PC-3 (cell line): Measurements from ENCODE around the gene UROC1. TPM values are rescaled to one million over a fixed set of nuclear protein-coding genes. Genes with fewer than 3 reads are reported as not detected.

Experiments used
- ATAC-seq: fragments of 200-7000 bp; cut with Tn5 transposase; 2 replicates; pipeline ENCODE4 v1.9.1; 2020; ENCODE audit warnings: mild to moderate bottlenecking, moderate library complexity
- BruUV-seq: library from RNA; stranded (reverse); fragments of 400-500 nt; replicated peaks from 2 replicates; lab custom pipeline; 2021; lab: Mats Ljungman, UMichigan
- CTCF ChIA-PET: fragments of 300-600 bp; sonication (Branson Sonifier 250); formaldehyde crosslinking; loops from one replicate; lab custom pipeline; 2022; ENCODE audit warnings: antibody characterized with exemption; lab: Charles Lee
- POLR2A ChIA-PET: fragments of 300-600 bp; sonication (Branson Sonifier 250); formaldehyde crosslinking; loops from one replicate; lab custom pipeline; 2022; ENCODE audit warnings: antibody characterized with exemption; ENCODE audit not compliant: unreplicated experiment; lab: Charles Lee
- DNase-seq: peaks from one replicate; pipeline ENCODE4 v3.0.0-alpha.2; 2015
- H2AFZ ChIP-seq: fragments of 300-600 bp; sonication (generic); 2 replicates; pipeline ENCODE4 v1.6.0; 2016; ENCODE audit warnings: antibody characterized with exemption, low read length
- H3F3A ChIP-seq: fragments of 300-600 bp; sonication (generic); one replicate; pipeline ENCODE4 v1.6.0; 2017; ENCODE audit warnings: antibody characterized with exemption, low read length, control low read depth, mild to moderate bottlenecking; ENCODE audit not compliant: unreplicated experiment
- H3K27ac ChIP-seq: fragments of 300-600 bp; sonication (generic); 2 replicates; pipeline ENCODE4 v1.5.1; 2016; ENCODE audit warnings: mild to moderate bottlenecking, low read length
- H3K27me3 ChIP-seq: fragments of 300-600 bp; sonication (generic); 2 replicates; pipeline ENCODE4 v1.6.1; 2016; ENCODE audit warnings: low read length, mixed read lengths
- H3K36me3 ChIP-seq: fragments of 300-600 bp; sonication (generic); 2 replicates; pipeline ENCODE4 v1.6.1; 2016; ENCODE audit warnings: low read depth, mixed run types, low read length, mixed read lengths
- H3K4me1 ChIP-seq: fragments of 300-600 bp; sonication (generic); 2 replicates; pipeline ENCODE4 v1.5.1; 2016; ENCODE audit warnings: low read length; ENCODE audit not compliant: insufficient read depth
- H3K4me2 ChIP-seq: fragments of 300-600 bp; sonication (generic); 2 replicates; pipeline ENCODE4 v1.6.0; 2016; ENCODE audit warnings: low read length
- H3K4me3 ChIP-seq: fragments of 300-600 bp; sonication (generic); 2 replicates; pipeline ENCODE4 v1.5.1; 2016; ENCODE audit warnings: mild to moderate bottlenecking, low read length, mixed read lengths
- H3K79me2 ChIP-seq: fragments of 300-600 bp; sonication (generic); 2 replicates; pipeline ENCODE4 v1.6.1; 2017; ENCODE audit warnings: low read length, mixed read lengths
- H3K9ac ChIP-seq: fragments of 300-600 bp; sonication (generic); 2 replicates; pipeline ENCODE4 v1.6.0; 2016; ENCODE audit warnings: mild to moderate bottlenecking, low read length
- H3K9me2 ChIP-seq: fragments of 300-600 bp; sonication (generic); replicated peaks from 2 replicates; pipeline ENCODE4 v1.6.1; 2016; ENCODE audit warnings: mixed run types, low read length, mixed read lengths
- H3K9me3 ChIP-seq: fragments of 300-600 bp; sonication (generic); 2 replicates; pipeline ENCODE4 v1.6.1; 2016; ENCODE audit warnings: low read length, mixed read lengths
- H4K20me1 ChIP-seq: fragments of 300-600 bp; sonication (generic); 2 replicates; pipeline ENCODE4 v1.6.1; 2016; ENCODE audit warnings: low read length, mixed read lengths
- EZH2 ChIP-seq: fragments of 300-600 bp; sonication (generic); IDR thresholded peaks from one replicate; pipeline ENCODE4 v1.6.1; 2017; ENCODE audit warnings: antibody characterized with exemption, mild to moderate bottlenecking, low read length; ENCODE audit not compliant: unreplicated experiment
- EZH2phosphoT487 ChIP-seq: fragments of 300-600 bp; sonication (generic); IDR thresholded peaks from 2 replicates; pipeline ENCODE4 v1.6.1; 2018; ENCODE audit warnings: mild to moderate bottlenecking, antibody characterized with exemption, low read length, borderline replicate concordance
- intact Hi-C: fragments of 100-400 bp; cut with micrococcal nuclease; formaldehyde crosslinking; loops from 2 replicates; pipeline ENCODE4 v1.9.0; 2023
- total RNA-seq: library from RNA; depleted of rRNA; stranded (reverse); fragments of >200 nt; gene quantifications from 2 replicates; pipeline ENCODE4 v1.2.3, GENCODE V29; 2014
- TF ChIP-seq, protein P1 (sequence below): fragments of 300-600 bp; sonication (generic); conservative IDR thresholded peaks from 2 replicates; pipeline ENCODE4 v1.5.1; 2017; ENCODE audit warnings: antibody characterized with exemption, low read depth, mild to moderate bottlenecking, low read length

The UROC1 gene
- total RNA-seq, 1 experiment from 2014 or later = not detected

DNA sequence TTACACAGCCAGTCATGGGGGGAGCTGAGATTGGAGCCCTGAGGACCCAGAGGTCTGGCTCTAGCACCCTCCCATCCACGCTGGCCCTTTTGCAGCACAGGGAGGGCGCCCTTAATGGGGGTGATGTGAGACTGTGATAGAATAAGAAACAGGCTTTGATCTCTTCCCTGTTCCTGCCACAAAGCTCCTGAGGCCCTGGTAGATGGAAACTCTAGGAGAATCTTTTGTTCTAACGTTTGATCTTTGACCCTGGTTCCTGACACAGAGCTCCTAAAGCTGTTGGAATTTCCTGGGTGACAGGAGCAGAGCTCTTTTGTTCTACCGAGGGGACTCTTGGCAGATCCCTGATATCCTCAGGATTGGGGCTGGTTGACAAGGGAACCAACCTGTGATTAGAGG, 1.2 kb upstream of the UROC1 start:
- ChIA-PET CTCF (no interaction called here), POLR2A (no interaction called here)
- no TSS peak for BruUV-seq
- Histone ChIP-seq H4K20me1 (no peaks in the 10 kb centered on the region), H3K4me1 (no peaks in the 10 kb centered on the region), H3K27ac (no peak overlapping the region), H3K27me3 (peaks cover 11% of the 10 kb centered on the region), H3K9me2 (no peaks in the 10 kb centered on the region), H3K9ac (no peak overlapping the region), H3K4me2 (no peak overlapping the region), H3K36me3 (no peaks in the 10 kb centered on the region), H2AFZ (no peak overlapping the region), H3K79me2 (no peaks in the 10 kb centered on the region), H3K4me3 (no peak overlapping the region), H3F3A (no peaks in the 10 kb centered on the region), H3K9me3 (no peaks in the 10 kb centered on the region)
- TF ChIP-seq, protein P1, sequence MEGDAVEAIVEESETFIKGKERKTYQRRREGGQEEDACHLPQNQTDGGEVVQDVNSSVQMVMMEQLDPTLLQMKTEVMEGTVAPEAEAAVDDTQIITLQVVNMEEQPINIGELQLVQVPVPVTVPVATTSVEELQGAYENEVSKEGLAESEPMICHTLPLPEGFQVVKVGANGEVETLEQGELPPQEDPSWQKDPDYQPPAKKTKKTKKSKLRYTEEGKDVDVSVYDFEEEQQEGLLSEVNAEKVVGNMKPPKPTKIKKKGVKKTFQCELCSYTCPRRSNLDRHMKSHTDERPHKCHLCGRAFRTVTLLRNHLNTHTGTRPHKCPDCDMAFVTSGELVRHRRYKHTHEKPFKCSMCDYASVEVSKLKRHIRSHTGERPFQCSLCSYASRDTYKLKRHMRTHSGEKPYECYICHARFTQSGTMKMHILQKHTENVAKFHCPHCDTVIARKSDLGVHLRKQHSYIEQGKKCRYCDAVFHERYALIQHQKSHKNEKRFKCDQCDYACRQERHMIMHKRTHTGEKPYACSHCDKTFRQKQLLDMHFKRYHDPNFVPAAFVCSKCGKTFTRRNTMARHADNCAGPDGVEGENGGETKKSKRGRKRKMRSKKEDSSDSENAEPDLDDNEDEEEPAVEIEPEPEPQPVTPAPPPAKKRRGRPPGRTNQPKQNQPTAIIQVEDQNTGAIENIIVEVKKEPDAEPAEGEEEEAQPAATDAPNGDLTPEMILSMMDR = no peak
- no peak for TF ChIP-seq EZH2phosphoT487
- no peak for TF ChIP-seq EZH2
- intact Hi-C loops = no loop called here
- DNase-seq (no peak), ATAC-seq (no peak)

DNA sequence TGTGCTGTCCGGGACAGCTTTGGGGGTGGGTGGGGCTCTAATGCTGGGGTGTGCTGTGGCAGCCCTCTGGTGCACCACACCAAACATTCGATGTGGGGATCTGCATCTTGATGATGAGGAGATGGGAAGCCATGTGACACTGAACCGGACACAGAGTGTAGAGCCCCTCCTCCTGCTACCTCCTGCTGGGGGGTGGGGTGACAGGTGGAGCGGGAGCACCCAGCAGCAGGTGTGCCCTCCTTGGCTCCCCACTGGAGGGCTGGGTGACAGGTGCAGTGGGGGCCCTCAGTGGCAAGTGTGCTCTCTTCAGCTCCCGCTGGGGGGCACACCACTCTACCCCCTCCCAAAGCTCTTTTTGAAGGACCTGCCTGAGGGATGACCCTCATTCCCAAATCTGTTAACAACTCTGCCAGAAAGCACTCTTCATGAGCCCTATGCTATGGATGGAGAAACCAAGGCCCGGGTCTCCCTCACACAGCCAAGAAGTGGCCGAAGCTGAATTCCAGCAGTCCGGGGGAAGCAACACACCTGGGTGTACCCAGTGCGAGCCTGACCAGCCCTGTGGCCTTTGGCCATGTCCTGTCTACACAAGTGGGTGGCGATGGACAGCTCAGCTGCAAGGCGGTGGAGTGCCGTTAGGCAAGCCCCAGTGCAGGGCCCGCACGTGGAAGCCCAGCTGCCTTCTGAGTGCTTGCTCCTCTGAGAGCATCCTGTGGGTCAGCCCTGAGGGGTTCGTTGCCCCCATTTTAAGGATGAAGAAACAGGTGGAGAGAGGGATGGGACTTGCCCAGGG, 609 bp upstream of the UROC1 start:
- H2AFZ ChIP-seq = no peak overlapping the region
- peaks cover 5% of the 10 kb centered on the region for H3K27me3 ChIP-seq
- no peak overlapping the region for H3K9ac ChIP-seq
- H3K9me3 ChIP-seq = no peaks in the 10 kb centered on the region
- TF ChIP-seq, protein P1 = no peak
- no peak for TF ChIP-seq EZH2phosphoT487
- TF ChIP-seq EZH2 = no peak
- H3K9me2 ChIP-seq = no peaks in the 10 kb centered on the region
- no peak for DNase-seq
- ChIA-PET POLR2A (no interaction called here), CTCF (no interaction called here)
- H3K36me3 ChIP-seq = no peaks in the 10 kb centered on the region
- no peak for ATAC-seq
- no peak overlapping the region for H3K4me2 ChIP-seq
- H3K79me2 ChIP-seq = no peaks in the 10 kb centered on the region
- H3K4me1 ChIP-seq = no peaks in the 10 kb centered on the region
- no peak overlapping the region for H3K27ac ChIP-seq
- H3F3A ChIP-seq = no peaks in the 10 kb centered on the region
- H4K20me1 ChIP-seq = no peaks in the 10 kb centered on the region
- BruUV-seq = no TSS peak
- intact Hi-C loops = no loop called here
- H3K4me3 ChIP-seq = no peak overlapping the region

DNA sequence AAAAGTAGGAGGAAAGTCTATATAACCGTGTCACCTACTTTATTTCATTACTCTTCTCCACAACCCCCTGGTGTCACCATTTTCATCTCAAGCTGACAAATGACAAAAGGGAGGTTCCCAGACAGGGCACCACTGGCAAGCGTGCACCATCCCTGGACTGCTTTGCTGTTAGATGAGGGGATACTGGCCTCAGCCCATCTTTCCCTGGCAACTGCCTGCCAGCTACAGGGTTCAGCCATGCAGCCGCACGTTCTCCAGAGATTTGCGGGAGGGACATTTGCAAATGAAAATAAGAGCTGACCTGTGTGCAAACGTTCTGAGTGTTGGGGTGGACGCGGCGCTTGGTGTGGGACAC, 660 bp downstream of the UROC1 start:
- ChIA-PET CTCF (no interaction called here), POLR2A (no interaction called here)
- H3K79me2 ChIP-seq = no peaks in the 10 kb centered on the region
- H3K4me1 ChIP-seq = no peaks in the 10 kb centered on the region
- H2AFZ ChIP-seq = no peak overlapping the region
- no peak for TF ChIP-seq EZH2
- TF ChIP-seq, protein P1 = no peak
- TF ChIP-seq EZH2phosphoT487 = no peak
- no peaks in the 10 kb centered on the region for H4K20me1 ChIP-seq
- H3K4me2 ChIP-seq = no peak overlapping the region
- H3K27ac ChIP-seq = no peak overlapping the region
- no peak overlapping the region for H3K4me3 ChIP-seq
- ATAC-seq (no peak), DNase-seq (no peak)
- no peaks in the 10 kb centered on the region for H3K9me3 ChIP-seq
- H3K9ac ChIP-seq = no peak overlapping the region
- intact Hi-C loops = no loop called here
- no peaks in the 10 kb centered on the region for H3K27me3 ChIP-seq
- no peaks in the 10 kb centered on the region for H3K9me2 ChIP-seq
- BruUV-seq = no TSS peak
- H3F3A ChIP-seq = no peaks in the 10 kb centered on the region
- no peaks in the 10 kb centered on the region for H3K36me3 ChIP-seq
